Mammary epithelial cell (primary cell): ENCODE measurements around the gene WNT2B.

ENCODE experiments used
- CTCF ChIP-seq, 2 donors: IDR thresholded peaks in 1 of 2; conservative IDR thresholded peaks in 1 of 2; 2 replicates each; pipeline ENCODE4 v1.5.1; 2011 to 2012; ENCODE audit warnings: inconsistent platforms in 2 of 2, low read length in 2 of 2, mild to moderate bottlenecking in 2 of 2, control low read depth in 1 of 2, low read depth in 1 of 2; ENCODE audit not compliant: insufficient read depth in 1 of 2; ENCODE audit errors: extremely low read depth in 1 of 2
- EZH2 ChIP-seq: IDR thresholded peaks from 2 replicates; pipeline ENCODE4 v1.6.1; 2012; ENCODE audit warnings: low read length, inconsistent platforms, borderline replicate concordance

- no peak for TF ChIP-seq CTCF (conservative IDR thresholded peaks at IDR 0.05 in 1 of 2, IDR thresholded peaks at IDR 0.05 in 1 of 2; ENCODE audit: extremely low read depth in 1 of 2, insufficient read depth in 1 of 2, low read depth in 1 of 2, low read length in 2 of 2)
- no peak for TF ChIP-seq EZH2
Observed at GRCh38 chr1:112538883-112539282, 30.1 kb downstream of the WNT2B start.
